Panc1 (cell line): Measurements from ENCODE around the gene WNT3. TPM values are rescaled to one million over a fixed set of nuclear protein-coding genes. Genes with fewer than 3 reads are reported as not detected.

ENCODE experiments used
- ATAC-seq: fragments of 200-7000 bp; cut with Tn5 transposase; 2 replicates; pipeline ENCODE4 v1.9.1; 2020; ENCODE audit warnings: mild to moderate bottlenecking, moderate library complexity
- BruUV-seq: library from RNA; stranded (reverse); fragments of 400-500 nt; replicated peaks from 2 replicates; lab custom pipeline; 2021; lab: Mats Ljungman, UMichigan
- CTCF ChIA-PET: fragments of 300-600 bp; sonication (Branson Sonifier 250); formaldehyde crosslinking; loops from one replicate; lab custom pipeline; 2022; ENCODE audit warnings: antibody characterized with exemption; lab: Charles Lee
- POLR2A ChIA-PET: fragments of 300-600 bp; sonication (Branson Sonifier 250); formaldehyde crosslinking; loops from one replicate; lab custom pipeline; 2022; ENCODE audit warnings: antibody characterized with exemption; lab: Charles Lee
- DNase-seq: peaks from one replicate; pipeline ENCODE4 v3.0.0-alpha.2; 2010; ENCODE audit warnings: low read depth, low spot score
- H3K27ac ChIP-seq: 2 replicates; pipeline ENCODE4 v1.5.1; 2011; ENCODE audit warnings: mild to moderate bottlenecking, low read length, inconsistent platforms
- H3K27me3 ChIP-seq: fragments of 200-500 bp; sonication (Bioruptor generic); 2 replicates; pipeline ENCODE4 v1.6.0; 2014; ENCODE audit warnings: low read length, inconsistent platforms; ENCODE audit not compliant: control insufficient read depth, insufficient read depth
- H3K36me3 ChIP-seq: fragments of 200-500 bp; sonication (Bioruptor generic); 2 replicates; pipeline ENCODE4 v1.5.1; 2014; ENCODE audit warnings: inconsistent platforms, mild to moderate bottlenecking, low read length, moderate library complexity; ENCODE audit not compliant: control insufficient read depth, insufficient read depth
- H3K4me1 ChIP-seq: 2 replicates; pipeline ENCODE4 v1.5.1; 2011; ENCODE audit warnings: inconsistent platforms, mild to moderate bottlenecking, low read length, moderate library complexity; ENCODE audit not compliant: control insufficient read depth, insufficient read depth
- H3K4me3 ChIP-seq, 2 experiments: 2 replicates each; pipeline ENCODE4 v1.5.1; 2011 to 2012; ENCODE audit warnings: low read depth in 2 of 2, low read length in 2 of 2, mild to moderate bottlenecking in 2 of 2, inconsistent platforms in 1 of 2, moderate library complexity in 1 of 2
- H3K9me3 ChIP-seq: fragments of 200-500 bp; sonication (Bioruptor generic); 2 replicates; pipeline ENCODE4 v1.5.1; 2014; ENCODE audit warnings: low read depth, mild to moderate bottlenecking, inconsistent platforms, low read length, moderate library complexity; ENCODE audit not compliant: control insufficient read depth, insufficient read depth
- CTCF ChIP-seq: fragments of 450-650 bp; IDR thresholded peaks from 2 replicates; pipeline ENCODE4 v1.5.1; 2017; ENCODE audit warnings: mild to moderate bottlenecking
- POLR2AphosphoS5 ChIP-seq: IDR thresholded peaks from 2 replicates; pipeline ENCODE4 v1.6.1; 2012; ENCODE audit warnings: mild to moderate bottlenecking, low read depth, low read length, moderate library complexity
- SIN3A ChIP-seq: IDR thresholded peaks from 2 replicates; pipeline ENCODE4 v1.6.1; 2012; ENCODE audit warnings: low read depth, mild to moderate bottlenecking, low read length, moderate library complexity, borderline replicate concordance; ENCODE audit not compliant: insufficient read depth
- TCF7L2 ChIP-seq: IDR thresholded peaks from 2 replicates; pipeline ENCODE4 v1.6.1; 2011; ENCODE audit warnings: mild to moderate bottlenecking, low read depth, low read length, inconsistent platforms
- in situ Hi-C: cut with HindIII; loops from 2 replicates; pipeline ENCODE4 v1.10.0; 2016; ENCODE audit warnings: low sequenced_read_pairs, low pct_unique_long_range_greater_than_20kb
- intact Hi-C: fragments of 100-400 bp; cut with micrococcal nuclease; formaldehyde crosslinking; loops from one replicate; pipeline ENCODE4 v1.10.0; 2022; ENCODE audit not compliant: unreplicated experiment
- total RNA-seq: library from RNA; stranded (reverse); gene quantifications from one replicate; pipeline ENCODE4 v1.2.1, GENCODE V29; 2021; ENCODE audit not compliant: unreplicated experiment
- TF ChIP-seq, protein P1 (sequence below), 2 experiments: IDR thresholded peaks; 2 replicates each; pipeline ENCODE4 v1.6.1; 2011 to 2012; ENCODE audit warnings: low read depth in 2 of 2, control low read depth in 1 of 2, low read length in 1 of 2, mild to moderate bottlenecking in 1 of 2, moderate library complexity in 1 of 2; ENCODE audit not compliant: insufficient read depth in 1 of 2

Gene WNT3
- total RNA-seq, 1 experiment from 2014 or later = 3.4 TPM

DNA sequence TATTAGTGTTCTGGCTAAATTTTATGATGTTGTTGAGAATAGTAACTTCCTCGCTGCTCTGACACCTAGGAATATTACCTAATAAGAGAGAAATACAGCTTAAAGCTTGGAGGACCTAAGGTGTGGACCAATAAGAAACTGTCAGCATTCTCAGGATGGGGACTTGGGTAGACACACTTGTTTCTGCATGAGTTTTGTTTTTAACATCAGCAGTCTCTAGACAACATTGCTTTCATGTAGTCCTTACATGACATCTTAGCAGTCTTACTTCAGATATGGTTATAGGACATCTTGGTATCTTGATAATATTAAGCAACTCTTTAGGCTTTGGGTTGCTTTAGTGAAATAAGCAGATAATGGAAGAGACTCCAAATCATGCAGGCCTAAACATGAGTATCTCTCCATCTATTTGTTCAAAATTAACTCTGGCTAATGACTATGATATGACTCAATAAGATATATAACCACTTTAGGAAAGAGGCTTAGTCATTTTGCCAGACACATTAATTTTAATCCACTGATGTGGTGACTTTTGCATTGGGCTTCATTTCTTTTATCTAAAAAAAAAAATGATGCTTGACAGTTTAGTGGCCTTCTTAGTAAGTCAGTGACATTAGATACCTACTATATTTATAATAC, 84.5 kb downstream of the WNT3 start:
- Histone ChIP-seq H3K27ac (no peak overlapping the region), H3K4me3 (no peak overlapping the region), H3K36me3 (peaks cover 6% of the 10 kb centered on the region; the same call in 1 of the 2 replicates), H3K27me3 (no peaks in the 10 kb centered on the region), H3K9me3 (no peaks in the 10 kb centered on the region), H3K4me1 (no peaks in the 10 kb centered on the region)
- intact Hi-C loops = no loop called here
- TF ChIP-seq CTCF (no peak), TCF7L2 (no peak), POLR2AphosphoS5 (no peak)
- DNase-seq (no peak), ATAC-seq (no peak)
- in situ Hi-C loops = no loop called here
- no TSS peak for BruUV-seq
- ChIA-PET CTCF (no interaction called here), POLR2A (no interaction called here)

GRCh38 chr17:46732754-46733398, 85.6 kb downstream of the WNT3 start:
- Histone ChIP-seq H3K9me3 (no peaks in the 10 kb centered on the region), H3K27me3 (no peaks in the 10 kb centered on the region), H3K27ac (no peak overlapping the region), H3K4me1 (no peaks in the 10 kb centered on the region), H3K4me3 (no peak overlapping the region), H3K36me3 (peaks cover 6% of the 10 kb centered on the region; the same call in 1 of the 2 replicates)
- ChIA-PET POLR2A (no interaction called here), CTCF (no interaction called here)
- no peak for TF ChIP-seq CTCF
- TF ChIP-seq, protein P1, sequence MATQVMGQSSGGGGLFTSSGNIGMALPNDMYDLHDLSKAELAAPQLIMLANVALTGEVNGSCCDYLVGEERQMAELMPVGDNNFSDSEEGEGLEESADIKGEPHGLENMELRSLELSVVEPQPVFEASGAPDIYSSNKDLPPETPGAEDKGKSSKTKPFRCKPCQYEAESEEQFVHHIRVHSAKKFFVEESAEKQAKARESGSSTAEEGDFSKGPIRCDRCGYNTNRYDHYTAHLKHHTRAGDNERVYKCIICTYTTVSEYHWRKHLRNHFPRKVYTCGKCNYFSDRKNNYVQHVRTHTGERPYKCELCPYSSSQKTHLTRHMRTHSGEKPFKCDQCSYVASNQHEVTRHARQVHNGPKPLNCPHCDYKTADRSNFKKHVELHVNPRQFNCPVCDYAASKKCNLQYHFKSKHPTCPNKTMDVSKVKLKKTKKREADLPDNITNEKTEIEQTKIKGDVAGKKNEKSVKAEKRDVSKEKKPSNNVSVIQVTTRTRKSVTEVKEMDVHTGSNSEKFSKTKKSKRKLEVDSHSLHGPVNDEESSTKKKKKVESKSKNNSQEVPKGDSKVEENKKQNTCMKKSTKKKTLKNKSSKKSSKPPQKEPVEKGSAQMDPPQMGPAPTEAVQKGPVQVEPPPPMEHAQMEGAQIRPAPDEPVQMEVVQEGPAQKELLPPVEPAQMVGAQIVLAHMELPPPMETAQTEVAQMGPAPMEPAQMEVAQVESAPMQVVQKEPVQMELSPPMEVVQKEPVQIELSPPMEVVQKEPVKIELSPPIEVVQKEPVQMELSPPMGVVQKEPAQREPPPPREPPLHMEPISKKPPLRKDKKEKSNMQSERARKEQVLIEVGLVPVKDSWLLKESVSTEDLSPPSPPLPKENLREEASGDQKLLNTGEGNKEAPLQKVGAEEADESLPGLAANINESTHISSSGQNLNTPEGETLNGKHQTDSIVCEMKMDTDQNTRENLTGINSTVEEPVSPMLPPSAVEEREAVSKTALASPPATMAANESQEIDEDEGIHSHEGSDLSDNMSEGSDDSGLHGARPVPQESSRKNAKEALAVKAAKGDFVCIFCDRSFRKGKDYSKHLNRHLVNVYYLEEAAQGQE (IDR thresholded peaks at IDR 0.05; ENCODE audit: insufficient read depth in 1 of 2, low read depth in 2 of 2, low read length in 1 of 2) = no peak
- TF ChIP-seq POLR2AphosphoS5 = no peak
- TF ChIP-seq SIN3A = no peak
- no peak for TF ChIP-seq TCF7L2
- intact Hi-C loops (no loop called here), in situ Hi-C loops (no loop called here)
- no peak for DNase-seq
- no TSS peak for BruUV-seq
- ATAC-seq = no peak
